Fibroblast of pulmonary artery (primary cell): ENCODE measurements around the gene DNAI4.

Experiments used
- DNase-seq: peaks from one replicate; pipeline ENCODE4 v3.0.0-alpha.2; 2010; ENCODE audit warnings: low read depth
- H3K4me3 ChIP-seq: replicated peaks from 2 replicates; pipeline ENCODE4 v1.5.1; 2011; ENCODE audit warnings: low read depth, mild to moderate bottlenecking, control low read depth, low read length, moderate library complexity
- CTCF ChIP-seq: IDR thresholded peaks from 2 replicates; pipeline ENCODE4 v1.5.1; 2011; ENCODE audit warnings: mild to moderate bottlenecking, control low read depth, low read length, inconsistent platforms; ENCODE audit errors: missing control alignments

Gene DNAI4

GRCh38 chr1:66929691-66929998, 5.0 kb upstream of the DNAI4 start:
- DNase-seq, result no peak
- no peak for TF ChIP-seq CTCF
- H3K4me3 ChIP-seq, result peak overlapping the region; percentile 73

GRCh38 chr1:66929146-66929688, 4.6 kb upstream of the DNAI4 start:
- no peak for TF ChIP-seq CTCF
- peak overlapping the region; percentile 73 for H3K4me3 ChIP-seq
- DNase-seq, result no peak

GRCh38 chr1:66927528-66927927, 2.9 kb upstream of the DNAI4 start:
- DNase-seq, result no peak
- no peak overlapping the region for H3K4me3 ChIP-seq
- no peak for TF ChIP-seq CTCF

GRCh38 chr1:66925944-66926343, 1.3 kb upstream of the DNAI4 start:
- no peak for TF ChIP-seq CTCF
- H3K4me3 ChIP-seq, result peak overlapping the region; percentile 95
- no peak for DNase-seq

- DNase-seq, result no peak
- TF ChIP-seq CTCF, result no peak
- H3K4me3 ChIP-seq, result peak overlapping the region; percentile 95
Observed at GRCh38 chr1:66925558-66925910, 878 bp upstream of the DNAI4 start.

GRCh38 chr1:66920543-66920942, 4.1 kb downstream of the DNAI4 start:
- no peak for DNase-seq
- TF ChIP-seq CTCF, result no peak
- no peak overlapping the region for H3K4me3 ChIP-seq

- no peak for DNase-seq
- no peak for TF ChIP-seq CTCF
Observed at GRCh38 chr1:66919828-66920227, 4.8 kb downstream of the DNAI4 start.

More at GRCh38 chr1:66919828-66920227, 4.8 kb downstream of the DNAI4 start:
- H3K4me3 ChIP-seq, result no peak overlapping the region
